HUES64 (cell line): Measurements from ENCODE around the gene CD300LB.
"Not testable (repeated sequence)": the region's sequence is repeated elsewhere in the genome, so short reads cannot be mapped to it uniquely, and the experiment has no call there.

ENCODE experiments used
- H3K27ac ChIP-seq: 2 replicates; pipeline ENCODE4 v1.7.0; 2013; ENCODE audit warnings: low read depth, low read length, inconsistent platforms
- H3K27me3 ChIP-seq: 2 replicates; pipeline ENCODE4 v1.6.1; 2013; ENCODE audit warnings: mild to moderate bottlenecking, low read length; ENCODE audit not compliant: insufficient read depth
- H3K36me3 ChIP-seq: 2 replicates; pipeline ENCODE4 v1.6.1; 2013; ENCODE audit warnings: mild to moderate bottlenecking, low read length; ENCODE audit not compliant: insufficient read depth
- H3K4me1 ChIP-seq: 2 replicates; pipeline ENCODE4 v1.6.1; 2013; ENCODE audit warnings: mild to moderate bottlenecking, low read length, moderate library complexity; ENCODE audit not compliant: insufficient read depth
- H3K4me3 ChIP-seq: 2 replicates; pipeline ENCODE4 v1.5.1; 2013; ENCODE audit warnings: mild to moderate bottlenecking, low read length, moderate library complexity
- H3K9ac ChIP-seq: 2 replicates; pipeline ENCODE4 v1.6.1; 2013; ENCODE audit warnings: mild to moderate bottlenecking, low read depth, low read length
- H3K9me3 ChIP-seq: 2 replicates; pipeline ENCODE4 v1.6.1; 2013; ENCODE audit warnings: low read depth, low read length; ENCODE audit not compliant: insufficient read depth
- WGBS: fragments of 150-250, 120-280 bp; methylation state at CpG from one replicate; pipeline ENCODE4 v1.1.7; 2013; ENCODE audit warnings: missing lambda C conversion rate; 5-methylcytosine and 5-hydroxymethylcytosine counted together

Gene CD300LB

DNA sequence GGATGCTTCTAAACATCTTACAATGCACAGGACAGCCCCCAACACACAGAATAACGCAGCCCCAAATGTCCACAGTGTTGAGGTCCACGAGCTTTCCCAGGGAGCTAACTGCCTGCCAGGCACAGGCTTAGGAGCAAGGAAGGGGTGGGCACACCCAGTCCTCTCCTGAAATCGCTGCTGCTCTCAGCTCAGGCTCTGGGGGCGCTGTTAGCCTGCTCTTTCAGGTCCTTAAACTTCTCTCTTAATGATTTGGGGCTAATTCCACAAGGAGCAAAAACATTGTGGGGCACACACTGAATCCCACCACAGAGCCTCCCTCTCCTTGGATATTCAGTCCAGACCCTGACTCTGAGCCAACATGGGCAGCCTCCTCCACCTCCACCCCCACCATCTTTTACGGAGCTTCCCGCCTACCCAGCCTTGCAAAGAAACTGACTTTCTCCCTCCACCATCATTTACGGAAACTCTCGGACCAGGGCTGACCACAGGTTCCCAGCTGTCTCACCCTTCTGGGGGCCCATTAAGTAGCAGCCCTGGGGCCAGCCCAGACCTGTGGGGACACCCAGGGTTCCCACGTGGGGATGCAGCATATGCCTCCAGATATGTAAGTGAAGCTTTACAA is 35.0 kb upstream of the CD300LB start:
- Histone ChIP-seq H3K9me3 (no peaks in the 10 kb centered on the region), H3K36me3 (no peaks in the 10 kb centered on the region), H3K27ac (no peak overlapping the region), H3K4me1 (no peaks in the 10 kb centered on the region), H3K9ac (no peak overlapping the region), H3K4me3 (no peak overlapping the region), H3K27me3 (no peaks in the 10 kb centered on the region)
- WGBS = 49% methylated on average over 9 of the region's 9 CpGs

DNA sequence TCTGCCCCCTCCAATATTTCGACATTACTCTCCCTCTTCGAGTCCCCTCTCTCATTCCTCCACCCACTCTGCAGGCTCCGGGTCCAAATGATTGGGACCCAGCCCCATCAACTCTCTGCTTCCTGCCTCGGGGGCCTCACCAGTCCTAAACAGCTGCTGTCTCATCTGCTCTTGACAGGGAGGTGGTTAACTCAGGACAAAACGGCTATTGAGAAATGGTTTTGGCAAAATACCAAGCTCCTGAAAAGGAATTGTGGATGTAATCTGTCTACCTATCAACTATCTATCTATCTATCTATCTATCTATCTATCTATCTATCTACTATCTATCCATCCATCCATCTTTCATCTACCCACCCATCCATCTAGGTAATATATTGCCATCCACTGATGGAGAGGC is 33.9 kb upstream of the CD300LB start:
- H3K4me3 ChIP-seq = no peak overlapping the region
- no peaks in the 10 kb centered on the region for H3K27me3 ChIP-seq
- no peaks in the 10 kb centered on the region for H3K4me1 ChIP-seq
- H3K27ac ChIP-seq = no peak overlapping the region
- no peak overlapping the region for H3K9ac ChIP-seq
- no peaks in the 10 kb centered on the region for H3K9me3 ChIP-seq
- H3K36me3 ChIP-seq = no peaks in the 10 kb centered on the region
- 87% methylated on average over 5 of the region's 5 CpGs for WGBS

GRCh38 chr17:74563358-74563757 is 32.1 kb upstream of the CD300LB start:
- H3K4me3 ChIP-seq = no peak overlapping the region
- no peaks in the 10 kb centered on the region for H3K27me3 ChIP-seq
- H3K36me3 ChIP-seq = no peaks in the 10 kb centered on the region
- H3K27ac ChIP-seq = no peak overlapping the region
- H3K9ac ChIP-seq = no peak overlapping the region
- 0 out of 2 replicates have a peak, but pooled peaks cover under 1% of the 10 kb centered on the region for H3K9me3 ChIP-seq
- no peaks in the 10 kb centered on the region for H3K4me1 ChIP-seq
- WGBS = 92% methylated on average over 1 of the region's 1 CpG

- Histone ChIP-seq H3K27ac (no peak overlapping the region), H3K4me1 (no peaks in the 10 kb centered on the region), H3K4me3 (no peak overlapping the region), H3K27me3 (no peaks in the 10 kb centered on the region), H3K9ac (no peak overlapping the region), H3K9me3 (0 out of 2 replicates have a peak, but pooled peaks cover 3% of the 10 kb centered on the region), H3K36me3 (no peaks in the 10 kb centered on the region)
- WGBS = 84% methylated on average over 3 of the region's 3 CpGs
Observed at GRCh38 chr17:74561586-74561985, 30.3 kb upstream of the CD300LB start.

GRCh38 chr17:74558882-74559519 is 27.7 kb upstream of the CD300LB start:
- no peak overlapping the region for H3K9ac ChIP-seq
- H3K36me3 ChIP-seq = no peaks in the 10 kb centered on the region
- H3K27me3 ChIP-seq = no peaks in the 10 kb centered on the region
- 78% methylated on average over 6 of the region's 6 CpGs for WGBS
- H3K4me3 ChIP-seq = no peak overlapping the region
- H3K27ac ChIP-seq = no peak overlapping the region
- 0 out of 2 replicates have a peak, but pooled peaks cover 3% of the 10 kb centered on the region for H3K9me3 ChIP-seq
- no peaks in the 10 kb centered on the region for H3K4me1 ChIP-seq

GRCh38 chr17:74558402-74558801 is 27.1 kb upstream of the CD300LB start:
- not testable (repeated sequence) for H3K27me3 ChIP-seq, H3K4me3 ChIP-seq

DNA sequence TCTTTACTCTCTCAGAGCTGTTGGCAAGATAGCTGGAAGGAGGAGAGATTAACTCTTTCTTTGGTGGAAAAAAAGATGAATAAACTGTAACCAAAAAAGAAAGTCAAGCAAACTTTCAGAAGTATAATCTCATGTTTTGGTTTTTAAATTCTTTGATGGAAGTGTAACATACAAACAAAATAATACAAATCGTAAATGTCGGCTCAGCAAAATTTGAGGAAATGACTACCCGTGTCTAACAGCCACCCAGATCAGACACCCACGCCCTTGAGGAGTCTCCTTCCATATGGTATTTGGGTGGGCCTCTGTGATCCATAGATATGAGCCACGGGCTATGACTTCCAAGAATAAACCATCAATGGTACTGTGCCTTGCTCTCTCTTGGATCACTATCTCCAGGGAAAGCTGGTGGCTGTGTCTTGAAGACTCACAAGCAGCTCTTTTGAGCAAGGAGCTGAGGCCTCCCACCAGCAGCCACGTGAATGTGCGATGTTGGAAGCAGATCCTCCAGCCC is 24.2 kb upstream of the CD300LB start:
- Histone ChIP-seq H3K9ac (no peak overlapping the region), H3K27me3 (no peaks in the 10 kb centered on the region), H3K36me3 (no peaks in the 10 kb centered on the region), H3K9me3 (0 out of 2 replicates have a peak, but pooled peaks cover 3% of the 10 kb centered on the region), H3K4me3 (no peak overlapping the region), H3K27ac (no peak overlapping the region), H3K4me1 (no peaks in the 10 kb centered on the region)
- WGBS = 91% methylated on average over 7 of the region's 7 CpGs

More at GRCh38 chr17:74558402-74558801, 27.1 kb upstream of the CD300LB start:
- H3K9ac ChIP-seq, H3K4me1 ChIP-seq, H3K36me3 ChIP-seq, H3K9me3 ChIP-seq, H3K27ac ChIP-seq: not testable (repeated sequence)
- 66% methylated on average over 4 of the region's 4 CpGs for WGBS

- Histone ChIP-seq H3K27me3 (no peaks in the 10 kb centered on the region), H3K27ac (no peak overlapping the region), H3K36me3 (no peaks in the 10 kb centered on the region), H3K9me3 (0 out of 2 replicates have a peak, but pooled peaks cover 3% of the 10 kb centered on the region), H3K4me1 (no peaks in the 10 kb centered on the region), H3K9ac (no peak overlapping the region), H3K4me3 (no peak overlapping the region)
- WGBS = 89% methylated on average over 6 of the region's 6 CpGs
Observed at GRCh38 chr17:74554909-74555308, 23.6 kb upstream of the CD300LB start.

DNA sequence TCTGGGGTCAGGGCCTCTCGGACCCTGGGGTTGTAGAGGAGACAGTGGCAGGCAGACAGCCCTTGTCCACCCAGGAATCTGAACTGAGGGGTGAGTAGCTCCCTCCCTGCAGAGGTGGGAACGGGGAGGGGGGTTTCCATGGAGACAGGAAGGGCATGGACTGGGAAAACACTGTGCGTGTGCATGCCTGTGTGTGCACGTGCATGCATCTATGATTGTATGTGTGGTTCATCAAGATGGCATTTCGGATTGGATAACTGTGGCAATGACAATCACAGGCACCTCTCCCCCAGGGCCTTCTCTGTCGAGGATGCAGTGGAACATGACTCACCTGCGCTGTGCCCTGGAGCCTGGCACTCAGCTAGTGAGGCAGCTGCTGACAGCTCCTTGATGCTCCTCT is 20.8 kb upstream of the CD300LB start:
- WGBS = 70% methylated on average over 7 of the region's 7 CpGs
- H3K27me3 ChIP-seq = no peaks in the 10 kb centered on the region
- no peaks in the 10 kb centered on the region for H3K4me1 ChIP-seq
- H3K9ac ChIP-seq = no peak overlapping the region
- no peak overlapping the region for H3K4me3 ChIP-seq
- no peaks in the 10 kb centered on the region for H3K36me3 ChIP-seq
- H3K27ac ChIP-seq = no peak overlapping the region
- H3K9me3 ChIP-seq = no peaks in the 10 kb centered on the region

- WGBS = 97% methylated on average over 15 of the region's 15 CpGs
- Histone ChIP-seq H3K27ac (no peak overlapping the region), H3K9me3 (no peaks in the 10 kb centered on the region), H3K9ac (no peak overlapping the region), H3K4me3 (no peak overlapping the region), H3K4me1 (no peaks in the 10 kb centered on the region), H3K27me3 (no peaks in the 10 kb centered on the region), H3K36me3 (no peaks in the 10 kb centered on the region)
Observed at GRCh38 chr17:74550602-74551001, 19.3 kb upstream of the CD300LB start.

DNA sequence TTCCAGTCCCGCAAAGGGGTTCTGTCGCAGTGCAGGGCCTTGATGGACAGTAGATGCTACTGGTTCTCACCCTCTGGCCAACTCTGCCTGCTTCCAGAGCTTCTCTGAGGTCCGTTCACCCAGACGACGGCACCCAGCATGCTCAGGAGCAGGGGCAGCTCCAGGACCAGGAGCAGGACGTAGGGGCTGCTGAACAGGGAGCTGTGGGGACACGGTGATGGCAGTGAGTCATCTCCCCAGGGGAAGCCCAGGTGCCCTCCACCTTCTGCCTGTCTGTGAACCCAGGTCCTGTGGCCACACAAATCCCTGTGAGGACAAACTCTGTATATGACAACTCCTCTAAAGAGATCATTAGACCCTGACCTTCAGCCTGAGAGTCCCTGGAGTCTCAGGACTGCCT is 18.1 kb upstream of the CD300LB start:
- H3K4me1 ChIP-seq = no peaks in the 10 kb centered on the region
- 86% methylated on average over 7 of the region's 7 CpGs for WGBS
- H3K9me3 ChIP-seq = no peaks in the 10 kb centered on the region
- H3K27ac ChIP-seq = no peak overlapping the region
- H3K27me3 ChIP-seq = no peaks in the 10 kb centered on the region
- no peak overlapping the region for H3K9ac ChIP-seq
- no peaks in the 10 kb centered on the region for H3K36me3 ChIP-seq
- no peak overlapping the region for H3K4me3 ChIP-seq
